ENCODE measurements around the gene CDK17.

- TF ChIP-seq CTCF (IDR thresholded peaks at IDR 0.05) (no peak), POLR2A (IDR thresholded peaks at IDR 0.05) (no peak)
Measured at GRCh38 chr12:96441816-96442215, 41.6 kb upstream of the CDK17 start.
